GM12892 (cell line): ENCODE data around the gene CHIT1.

ENCODE experiments used
- DNase-seq: peaks from one replicate; pipeline ENCODE4 v3.0.0; 2011; ENCODE audit not compliant: insufficient read length
- FAIRE-seq: peaks from 2 replicates; lab custom pipeline; 2011; peaks lifted over from hg19 to GRCh38; lab: Jason Lieb, UNC
- POLR2A ChIP-seq: IDR thresholded peaks from 2 replicates; pipeline ENCODE4 v1.6.1; 2011; ENCODE audit warnings: low read depth, low read length, control low read depth
- POLR2AphosphoS5 ChIP-seq: IDR thresholded peaks from 2 replicates; pipeline ENCODE4 v1.6.1; 2011; ENCODE audit warnings: low read depth, low read length, control low read depth
- TAF1 ChIP-seq: IDR thresholded peaks from 2 replicates; pipeline ENCODE4 v1.6.1; 2011; ENCODE audit warnings: low read depth, mild to moderate bottlenecking, control low read depth, low read length, borderline replicate concordance

CHIT1 gene

DNA sequence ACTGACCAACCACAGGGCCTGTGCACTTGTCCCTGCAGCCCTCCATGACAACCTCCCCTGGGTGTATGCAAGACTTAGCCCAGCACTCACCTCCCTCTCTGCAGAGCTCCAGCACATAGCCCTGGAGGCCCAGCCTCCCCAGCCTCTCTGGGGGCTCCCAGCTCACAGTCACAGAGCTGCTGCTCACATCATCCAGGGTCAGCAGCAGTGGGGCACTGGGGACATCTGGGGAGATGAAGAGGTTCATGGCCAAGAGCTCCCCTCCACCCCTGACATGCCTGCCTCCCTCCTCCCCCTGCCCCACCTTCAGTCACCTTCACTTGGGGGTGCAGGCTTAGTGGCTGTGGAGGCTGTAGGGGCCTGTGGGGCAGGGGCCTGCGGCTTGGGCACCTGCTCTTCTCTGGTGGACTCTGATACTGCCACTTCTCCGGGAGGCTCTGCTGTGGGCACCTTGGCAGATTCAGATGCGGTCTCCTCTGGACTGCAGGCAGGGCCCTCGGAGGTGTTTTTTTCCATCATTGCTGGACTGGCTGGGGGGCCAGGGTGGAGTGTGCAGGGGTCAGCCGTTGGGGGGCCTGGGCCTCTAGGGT lies 54.1 kb downstream of the CHIT1 start, which contains the start of gene MYBPH:
TSS of gene MYBPH (minus strand) at position 590 of the 590 bp plus-strand sequence. CDS start at position 519, 71 bp downstream.
- TF ChIP-seq POLR2A = no peak
- TF ChIP-seq TAF1 = no peak
- TF ChIP-seq POLR2AphosphoS5 = no peak
- FAIRE-seq (no peak), DNase-seq (no peak)

DNA sequence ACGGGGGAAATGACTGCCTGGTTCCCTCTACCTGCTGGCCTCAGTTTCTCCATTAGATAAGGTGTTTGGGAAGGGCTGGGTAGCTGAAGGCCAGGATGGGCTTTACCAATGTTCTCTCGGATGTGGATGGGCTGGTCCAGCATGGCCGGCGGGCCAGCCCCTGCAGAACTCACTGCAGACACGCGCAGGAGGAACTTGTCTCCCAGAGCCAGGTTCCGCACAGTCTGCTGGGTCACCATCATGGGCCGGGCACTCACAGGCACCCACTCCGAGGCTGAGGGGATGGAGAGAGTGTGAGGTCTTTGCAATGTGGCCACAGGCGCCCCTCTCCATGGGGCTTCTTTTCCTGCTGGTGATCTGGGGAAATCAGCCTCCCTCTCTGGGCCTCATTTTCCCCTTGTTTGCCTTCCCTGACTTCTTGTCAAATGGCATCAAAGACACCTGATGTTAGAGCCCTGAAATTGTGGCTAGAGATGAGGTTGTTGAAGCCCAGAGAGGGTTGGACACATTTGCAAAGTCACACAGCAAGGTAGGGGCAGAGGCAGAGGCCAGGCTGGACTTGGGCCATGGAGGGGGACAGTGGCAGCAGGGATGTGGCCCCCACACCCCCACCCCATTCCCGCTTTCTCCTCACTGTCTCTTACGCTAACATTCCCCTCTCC lies 55.0 kb downstream of the CHIT1 start:
- DNase-seq (no peak), FAIRE-seq (no peak)
- TF ChIP-seq POLR2AphosphoS5 (no peak), POLR2A (no peak), TAF1 (no peak)

DNA sequence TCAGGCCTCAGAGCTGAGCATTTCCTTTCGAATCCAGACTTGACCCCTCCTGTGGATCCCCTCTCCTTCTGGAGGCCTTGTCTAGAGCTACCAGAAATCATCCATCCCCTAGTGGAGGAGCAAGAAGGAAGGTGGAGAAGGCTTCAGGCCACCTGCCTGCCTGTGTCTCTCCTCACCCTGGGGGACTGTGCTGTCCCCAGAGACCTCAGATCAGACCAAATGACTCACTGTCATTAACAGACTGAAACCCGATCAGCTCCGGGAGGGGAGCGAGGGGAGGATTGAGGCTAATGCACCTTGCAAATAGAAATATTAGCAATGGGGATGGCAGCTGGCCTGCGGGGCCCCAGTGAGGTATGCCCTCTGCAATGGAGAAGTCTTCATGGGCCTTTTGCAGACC lies 55.9 kb downstream of the CHIT1 start:
- DNase-seq (peak; percentile 59), FAIRE-seq (peak; percentile 81)
- TF ChIP-seq POLR2A (no peak), POLR2AphosphoS5 (no peak), TAF1 (no peak)

DNA sequence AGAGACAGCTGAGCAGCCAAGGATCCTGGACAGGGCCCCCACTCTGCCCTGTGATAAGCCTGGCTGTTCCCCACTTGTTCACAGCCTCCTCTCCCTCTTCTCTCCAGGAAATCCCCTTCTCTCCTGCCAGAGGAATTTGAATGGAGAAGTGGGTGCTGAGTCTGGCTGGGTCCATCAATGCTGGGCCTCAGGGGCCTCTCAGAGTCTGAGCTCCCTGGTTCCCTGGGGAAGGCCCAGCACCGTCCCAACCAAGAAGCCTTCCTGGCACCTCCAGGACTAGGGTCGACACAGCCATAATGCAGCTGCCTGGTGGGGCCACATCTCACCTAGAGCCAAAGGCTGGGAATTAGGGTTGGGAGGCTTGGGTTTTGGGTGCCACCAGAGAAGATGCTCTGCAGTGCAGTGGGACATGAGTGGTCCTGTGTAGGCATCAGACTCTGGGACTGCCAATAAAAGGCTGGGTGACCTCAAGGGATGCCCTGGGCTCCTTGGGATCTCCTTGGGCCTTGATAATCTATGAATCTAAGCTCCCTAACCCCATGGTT lies 56.4 kb downstream of the CHIT1 start:
- no peak for DNase-seq
- FAIRE-seq = no peak
- TF ChIP-seq POLR2AphosphoS5 (no peak), POLR2A (no peak), TAF1 (no peak)

DNA sequence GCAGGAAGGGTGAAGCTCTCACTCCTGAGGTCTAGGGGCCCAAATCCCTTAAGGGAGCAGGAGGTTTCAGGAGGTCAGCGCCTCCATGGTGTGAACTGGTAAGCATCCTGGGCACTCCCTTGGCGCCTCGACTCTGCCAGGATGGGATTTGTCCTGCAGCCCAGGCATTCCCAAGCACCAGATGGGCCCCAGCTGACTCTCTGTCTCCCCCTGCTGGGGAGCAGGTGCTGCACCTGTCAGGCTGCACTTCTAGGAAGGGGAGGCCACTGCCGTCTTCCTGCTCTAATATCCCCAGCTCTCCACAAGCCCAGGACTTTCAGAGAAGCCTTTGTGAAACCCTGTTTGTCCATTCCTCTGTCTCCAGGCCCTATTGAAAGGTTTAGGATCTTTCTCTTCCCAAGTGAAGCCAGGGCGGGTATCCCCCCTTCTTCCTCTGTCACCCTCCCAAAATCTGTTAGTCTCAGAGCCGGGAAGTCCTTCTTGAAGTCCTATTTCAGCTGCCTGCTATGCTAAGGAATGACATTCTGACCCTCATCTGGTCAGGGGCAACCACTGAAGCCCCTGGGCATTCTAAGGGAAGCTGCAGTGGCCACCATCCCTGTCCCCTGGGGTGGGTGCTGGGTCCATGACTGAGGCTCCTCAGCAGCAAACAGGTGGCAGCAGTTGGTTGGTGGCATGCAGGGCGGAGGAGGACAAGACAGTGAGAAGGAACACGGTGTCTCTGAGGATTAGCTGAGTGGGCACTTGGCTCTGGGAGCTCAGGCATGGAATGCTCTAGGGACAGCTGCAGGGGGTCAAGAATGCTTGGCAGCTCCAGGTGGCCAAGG lies 57.1 kb downstream of the CHIT1 start:
- FAIRE-seq (peak; percentile 89), DNase-seq (peak; percentile 82)
- TF ChIP-seq POLR2AphosphoS5 (no peak), POLR2A (no peak), TAF1 (no peak)

DNA sequence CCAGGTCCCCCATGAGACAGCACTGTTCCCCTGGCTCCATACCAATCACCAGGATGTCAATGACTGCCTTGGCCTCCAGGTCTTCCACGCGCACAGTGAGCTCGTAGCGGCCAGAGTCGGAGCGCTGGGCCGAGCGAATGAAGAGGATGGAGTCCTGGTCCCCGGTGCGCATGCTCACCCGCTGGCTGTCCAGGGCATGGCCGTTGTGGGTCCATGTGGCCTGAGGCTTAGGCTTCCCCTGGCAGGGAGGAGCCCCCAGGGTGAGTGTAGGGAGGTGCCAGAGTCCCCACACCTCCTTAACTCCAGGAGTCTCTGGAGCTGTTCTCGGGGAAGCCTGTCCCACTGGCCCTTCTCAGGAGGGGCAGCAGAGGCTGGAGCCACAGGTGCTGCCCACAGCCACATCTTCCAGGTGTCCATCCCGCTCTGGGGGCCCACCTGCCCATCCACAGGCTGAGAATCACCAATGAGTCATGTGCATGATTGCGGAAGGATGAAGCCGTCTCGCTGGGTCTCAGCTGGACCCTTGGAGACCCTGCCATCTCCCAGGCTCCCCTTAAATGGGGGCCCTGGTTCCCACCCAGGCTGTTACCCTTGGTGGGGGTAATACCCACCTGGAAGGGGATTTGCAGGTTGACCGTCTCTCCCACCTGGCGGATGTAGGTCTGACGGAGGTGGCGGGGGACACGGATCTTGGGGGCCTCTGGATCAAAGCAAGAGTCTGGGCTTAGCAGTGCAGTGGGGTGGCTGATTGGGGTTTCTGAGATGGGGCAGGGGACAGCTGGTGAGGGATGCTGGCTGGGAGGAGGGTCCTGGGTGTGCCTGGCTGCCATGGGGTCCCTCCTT lies 57.9 kb downstream of the CHIT1 start:
- TF ChIP-seq POLR2AphosphoS5 = no peak
- TF ChIP-seq TAF1 = no peak
- TF ChIP-seq POLR2A = no peak
- DNase-seq = no peak
- FAIRE-seq = no peak

DNA sequence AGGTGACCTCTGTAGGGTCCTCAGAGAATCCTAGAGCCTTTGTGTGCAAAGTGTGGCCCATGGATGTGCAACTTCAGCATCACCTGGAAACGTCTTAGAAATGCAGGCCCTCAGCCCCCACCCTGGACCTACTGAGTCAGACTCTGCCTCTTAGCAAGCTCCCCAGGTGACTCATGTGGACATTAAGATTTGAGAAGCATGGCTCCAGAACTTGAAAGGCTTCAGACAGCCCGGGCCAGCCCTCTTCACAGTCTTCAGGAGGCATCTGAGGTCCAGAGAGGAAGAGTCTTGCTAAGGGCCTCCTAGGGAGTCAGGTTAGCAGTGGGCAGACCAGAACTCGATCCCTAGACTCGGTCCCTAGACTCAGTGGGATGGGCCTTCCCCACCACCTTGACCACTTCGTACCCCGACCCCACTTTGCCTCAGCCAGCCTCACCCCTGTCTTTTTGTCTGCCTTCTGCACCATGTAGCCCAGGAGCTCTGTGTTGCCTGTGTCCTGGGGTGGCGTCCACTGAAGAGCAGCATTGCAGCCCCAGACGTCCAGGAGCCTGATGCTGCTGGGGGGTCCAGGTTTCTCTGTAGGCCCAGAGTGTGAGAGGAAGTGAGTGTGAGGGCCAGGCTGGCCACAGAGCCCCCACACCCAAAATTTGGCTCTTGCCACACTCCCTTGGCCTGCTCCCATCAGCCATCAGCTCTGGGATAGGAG lies 58.7 kb downstream of the CHIT1 start:
- TF ChIP-seq TAF1 = no peak
- TF ChIP-seq POLR2A = no peak
- TF ChIP-seq POLR2AphosphoS5 = no peak
- DNase-seq (no peak), FAIRE-seq (no peak)

DNA sequence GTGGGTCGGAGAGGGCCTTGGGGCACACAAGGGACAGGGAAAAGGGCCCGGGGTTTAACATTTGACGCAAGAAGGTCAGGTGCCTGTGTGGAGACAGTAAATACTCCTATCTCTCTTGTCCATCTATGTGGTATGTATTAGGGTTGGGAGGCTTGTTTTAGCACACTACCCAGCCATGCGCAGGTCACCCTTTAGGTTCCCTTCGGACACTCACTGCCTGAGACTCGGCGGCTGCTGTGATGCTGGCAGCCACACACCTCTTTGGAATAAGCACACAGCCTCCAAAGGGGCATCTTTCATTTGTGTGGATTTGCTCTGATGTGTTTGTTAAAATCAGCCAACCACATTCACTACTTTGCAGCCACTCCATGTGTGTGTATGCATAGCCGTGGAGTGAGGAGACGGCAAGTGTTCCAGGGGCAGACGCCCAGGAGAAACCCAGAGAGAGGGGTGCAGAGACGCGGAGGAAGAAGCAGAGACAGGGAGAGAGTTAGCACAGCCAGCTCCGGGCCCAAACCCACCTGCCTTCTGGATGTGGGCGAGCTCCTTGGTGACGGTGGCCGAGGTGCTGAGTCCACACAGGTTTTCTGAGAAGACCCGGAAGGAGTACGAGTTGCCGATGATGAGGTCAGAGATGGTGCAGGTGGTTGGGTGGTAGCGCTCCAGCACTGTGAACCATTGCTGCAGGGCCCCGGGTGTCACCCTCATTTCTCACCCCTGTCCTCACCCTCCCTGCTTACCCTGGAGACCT lies 59.5 kb downstream of the CHIT1 start:
- no peak for DNase-seq
- TF ChIP-seq POLR2A = no peak
- TF ChIP-seq POLR2AphosphoS5 = no peak
- no peak for TF ChIP-seq TAF1
- FAIRE-seq = no peak

DNA sequence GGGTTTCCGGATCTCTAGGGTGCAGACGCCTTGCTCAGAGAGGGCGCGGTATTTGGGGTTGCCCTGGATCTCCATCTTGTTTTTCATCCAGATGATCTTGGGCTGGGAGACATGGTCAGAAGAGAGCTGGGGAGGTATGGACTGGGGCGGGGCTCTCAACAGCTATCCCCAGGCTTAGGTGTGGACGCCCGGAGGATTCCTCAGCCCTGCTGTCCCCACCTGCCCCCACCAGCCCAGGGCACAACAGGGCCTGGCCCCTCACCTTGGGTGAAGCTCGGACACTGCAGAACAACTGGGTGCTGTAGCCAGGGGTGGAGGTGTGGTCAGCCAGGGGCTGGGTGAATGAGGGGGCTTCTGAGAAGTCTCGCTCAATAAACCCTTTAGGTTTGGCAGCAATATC lies 60.5 kb downstream of the CHIT1 start:
- TF ChIP-seq POLR2AphosphoS5 (no peak), POLR2A (no peak), TAF1 (no peak)
- DNase-seq (no peak), FAIRE-seq (no peak)
